Measurements from ENCODE around the gene GRXCR2.

Gene GRXCR2, protein sequence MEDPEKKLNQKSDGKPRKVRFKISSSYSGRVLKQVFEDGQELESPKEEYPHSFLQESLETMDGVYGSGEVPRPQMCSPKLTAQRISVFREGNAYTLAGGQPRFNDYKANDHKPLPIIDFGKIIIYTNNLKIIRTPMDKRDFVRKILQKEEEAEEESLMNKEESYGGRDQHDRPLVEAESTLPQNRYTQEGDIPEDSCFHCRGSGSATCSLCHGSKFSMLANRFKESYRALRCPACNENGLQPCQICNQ

DNA sequence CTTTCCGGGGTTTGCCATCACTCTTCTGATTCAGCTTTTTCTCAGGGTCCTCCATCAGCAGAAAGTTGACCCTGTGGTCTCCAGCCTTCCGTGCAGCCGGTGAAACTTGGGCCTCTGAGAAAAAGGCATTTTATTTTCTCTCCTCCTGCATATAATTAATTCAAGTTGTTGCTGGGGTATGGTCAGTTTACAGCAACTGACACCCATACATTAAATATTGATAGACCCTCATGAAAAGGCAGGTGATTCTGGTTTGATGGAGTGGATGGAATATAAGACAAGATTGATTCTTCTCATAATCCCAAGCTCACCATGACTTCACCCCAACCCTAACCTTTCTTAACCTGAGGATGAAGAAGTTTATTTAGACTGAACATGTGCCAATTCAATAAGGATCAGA is at the start of gene GRXCR2:
Gene GRXCR2, minus strand, starts transcription at position 101 of the 400 bp plus-strand sequence. Its CDS starts 46 bp downstream, at position 55.
- no peak for DNase-seq (ENCODE audit: low read depth, low spot score)
- no peaks in the 10 kb centered on the region for H3K27me3 ChIP-seq (ENCODE audit: control insufficient read depth, insufficient read depth, low read length)
- no peaks in the 10 kb centered on the region for H3K9me3 ChIP-seq (ENCODE audit: control insufficient read depth, insufficient read depth, low read length)
- no peaks in the 10 kb centered on the region for H3K36me3 ChIP-seq (ENCODE audit: control insufficient read depth, insufficient read depth, low read length)
- H3K27ac ChIP-seq (ENCODE audit: low read length) = no peak within 1 kb of the TSS
- no peak within 1 kb of the TSS for H3K4me3 ChIP-seq (ENCODE audit: low read length)
- no peaks in the 10 kb centered on the region for H3K4me1 ChIP-seq (ENCODE audit: control insufficient read depth, insufficient read depth, low read length)
- WGBS (ENCODE audit: insufficient coverage, insufficient read length) = no CpG with 5 or more reads among the region's 3 CpGs

GRCh38 chr5:145922059-145922458 is 49.2 kb upstream of the GRXCR2 start:
- no peak overlapping the region for H3K4me3 ChIP-seq (ENCODE audit: low read length)
- DNase-seq (ENCODE audit: low read depth, low spot score) = no peak
- no CpG with 5 or more reads among the region's 2 CpGs for WGBS (ENCODE audit: insufficient coverage, insufficient read length)
- no peak overlapping the region for H3K27ac ChIP-seq (ENCODE audit: low read length)
- no peaks in the 10 kb centered on the region for H3K36me3 ChIP-seq (ENCODE audit: control insufficient read depth, insufficient read depth, low read length)
- H3K4me1 ChIP-seq (ENCODE audit: control insufficient read depth, insufficient read depth, low read length) = 0 out of 2 replicates have a peak, but pooled peaks cover 3% of the 10 kb centered on the region
- H3K27me3 ChIP-seq (ENCODE audit: control insufficient read depth, insufficient read depth, low read length) = no peaks in the 10 kb centered on the region
- H3K9me3 ChIP-seq (ENCODE audit: control insufficient read depth, insufficient read depth, low read length) = no peaks in the 10 kb centered on the region

DNA sequence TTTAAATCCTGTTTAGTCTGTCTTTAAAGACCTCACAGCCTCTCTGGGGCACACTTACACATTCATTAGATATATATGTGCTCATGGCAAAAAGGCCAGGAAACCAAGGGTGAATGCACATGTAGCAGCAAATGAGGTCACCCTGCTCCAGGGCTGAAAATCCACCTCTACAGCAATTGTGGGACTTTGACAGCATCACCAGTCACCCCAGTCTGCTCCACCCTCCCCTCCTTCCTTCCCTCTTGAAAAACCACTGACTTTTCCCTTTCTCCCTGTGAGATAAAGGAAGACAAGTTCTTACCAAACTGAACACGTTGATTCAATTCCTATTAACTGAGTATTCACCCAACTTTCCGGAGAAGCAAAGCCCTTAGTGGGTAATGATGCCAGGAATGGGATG is 48.4 kb upstream of the GRXCR2 start:
- no peak for DNase-seq (ENCODE audit: low read depth, low spot score)
- Histone ChIP-seq H3K36me3 (ENCODE audit: control insufficient read depth, insufficient read depth, low read length) (no peaks in the 10 kb centered on the region), H3K4me3 (ENCODE audit: low read length) (no peak overlapping the region), H3K27me3 (ENCODE audit: control insufficient read depth, insufficient read depth, low read length) (no peaks in the 10 kb centered on the region), H3K27ac (ENCODE audit: low read length) (no peak overlapping the region), H3K9me3 (ENCODE audit: control insufficient read depth, insufficient read depth, low read length) (no peaks in the 10 kb centered on the region), H3K4me1 (ENCODE audit: control insufficient read depth, insufficient read depth, low read length) (0 out of 2 replicates have a peak, but pooled peaks cover 3% of the 10 kb centered on the region)
- no CpG with 5 or more reads among the region's 2 CpGs for WGBS (ENCODE audit: insufficient coverage, insufficient read length)

DNA sequence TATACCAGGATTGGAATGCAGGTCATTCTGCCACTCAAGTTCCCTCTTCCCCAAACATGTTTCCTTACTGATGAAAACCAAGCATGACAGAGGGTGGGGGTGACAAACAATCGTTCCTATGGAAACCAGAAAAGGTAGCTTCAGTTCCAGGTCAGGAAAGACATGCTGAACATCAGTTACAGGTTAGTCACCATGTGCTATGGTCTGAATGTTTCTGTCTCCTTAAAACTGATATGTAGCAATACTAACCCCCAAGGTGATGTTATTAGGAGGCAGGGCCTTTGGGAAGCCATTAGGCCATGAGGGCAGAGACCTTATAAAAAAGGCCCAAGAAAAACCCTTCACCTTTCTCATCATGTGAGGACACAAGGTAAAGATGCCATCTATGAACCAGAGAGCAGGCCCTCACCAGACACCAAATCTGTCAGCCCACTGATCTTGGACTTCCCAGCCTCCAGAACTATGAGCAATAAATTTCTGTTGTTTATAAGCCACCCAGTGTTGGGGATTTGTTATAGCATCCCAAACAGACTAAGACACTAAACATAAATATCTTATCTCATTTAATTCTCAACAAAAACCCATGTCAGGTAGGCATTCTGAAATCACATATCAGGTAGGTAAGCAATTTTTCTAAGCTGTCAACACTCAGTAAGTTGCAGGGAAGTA is 47.9 kb upstream of the GRXCR2 start:
- Histone ChIP-seq H3K27me3 (ENCODE audit: control insufficient read depth, insufficient read depth, low read length) (no peaks in the 10 kb centered on the region), H3K27ac (ENCODE audit: low read length) (no peak overlapping the region), H3K36me3 (ENCODE audit: control insufficient read depth, insufficient read depth, low read length) (no peaks in the 10 kb centered on the region), H3K4me1 (ENCODE audit: control insufficient read depth, insufficient read depth, low read length) (0 out of 2 replicates have a peak, but pooled peaks cover 3% of the 10 kb centered on the region), H3K4me3 (ENCODE audit: low read length) (no peak overlapping the region), H3K9me3 (ENCODE audit: control insufficient read depth, insufficient read depth, low read length) (no peaks in the 10 kb centered on the region)
- no CpG with 5 or more reads among the region's 1 CpG for WGBS (ENCODE audit: insufficient coverage, insufficient read length)
- no peak for DNase-seq (ENCODE audit: low read depth, low spot score)

GRCh38 chr5:145919413-145919812 is 46.6 kb upstream of the GRXCR2 start:
- no peak overlapping the region for H3K4me3 ChIP-seq (ENCODE audit: low read length)
- H3K36me3 ChIP-seq (ENCODE audit: control insufficient read depth, insufficient read depth, low read length) = no peaks in the 10 kb centered on the region
- no peak overlapping the region for H3K27ac ChIP-seq (ENCODE audit: low read length)
- no peaks in the 10 kb centered on the region for H3K27me3 ChIP-seq (ENCODE audit: control insufficient read depth, insufficient read depth, low read length)
- H3K4me1 ChIP-seq (ENCODE audit: control insufficient read depth, insufficient read depth, low read length) = 0 out of 2 replicates have a peak, but pooled peaks cover 3% of the 10 kb centered on the region
- no peaks in the 10 kb centered on the region for H3K9me3 ChIP-seq (ENCODE audit: control insufficient read depth, insufficient read depth, low read length)
- WGBS (ENCODE audit: insufficient coverage, insufficient read length) = 100% methylated on average over 1 of the region's 6 CpGs
- DNase-seq (ENCODE audit: low read depth, low spot score) = no peak

DNA sequence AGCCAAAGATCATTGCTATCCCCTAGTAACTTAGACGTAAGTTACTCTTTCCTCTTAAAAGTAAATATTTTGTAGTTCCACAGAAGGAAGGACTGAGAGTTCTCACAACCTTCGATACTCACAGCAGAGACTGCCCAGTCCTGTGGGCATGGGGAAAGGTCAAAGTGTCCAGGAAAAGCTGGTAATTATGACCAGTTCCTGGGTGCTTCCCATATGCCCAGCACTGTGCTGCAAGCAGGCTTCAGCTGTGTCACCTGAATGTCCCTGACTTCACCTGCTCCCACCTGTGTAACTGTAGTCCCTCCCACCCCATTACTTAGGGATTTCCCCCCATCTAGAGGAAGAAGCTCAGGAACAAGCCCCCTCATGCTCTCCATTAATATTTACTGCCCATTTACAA is 45.6 kb upstream of the GRXCR2 start:
- Histone ChIP-seq H3K4me1 (ENCODE audit: control insufficient read depth, insufficient read depth, low read length) (0 out of 2 replicates have a peak, but pooled peaks cover 3% of the 10 kb centered on the region), H3K9me3 (ENCODE audit: control insufficient read depth, insufficient read depth, low read length) (no peaks in the 10 kb centered on the region), H3K27ac (ENCODE audit: low read length) (no peak overlapping the region), H3K4me3 (ENCODE audit: low read length) (no peak overlapping the region), H3K36me3 (ENCODE audit: control insufficient read depth, insufficient read depth, low read length) (no peaks in the 10 kb centered on the region), H3K27me3 (ENCODE audit: control insufficient read depth, insufficient read depth, low read length) (no peaks in the 10 kb centered on the region)
- no CpG with 5 or more reads among the region's 2 CpGs for WGBS (ENCODE audit: insufficient coverage, insufficient read length)
- no peak for DNase-seq (ENCODE audit: low read depth, low spot score)

DNA sequence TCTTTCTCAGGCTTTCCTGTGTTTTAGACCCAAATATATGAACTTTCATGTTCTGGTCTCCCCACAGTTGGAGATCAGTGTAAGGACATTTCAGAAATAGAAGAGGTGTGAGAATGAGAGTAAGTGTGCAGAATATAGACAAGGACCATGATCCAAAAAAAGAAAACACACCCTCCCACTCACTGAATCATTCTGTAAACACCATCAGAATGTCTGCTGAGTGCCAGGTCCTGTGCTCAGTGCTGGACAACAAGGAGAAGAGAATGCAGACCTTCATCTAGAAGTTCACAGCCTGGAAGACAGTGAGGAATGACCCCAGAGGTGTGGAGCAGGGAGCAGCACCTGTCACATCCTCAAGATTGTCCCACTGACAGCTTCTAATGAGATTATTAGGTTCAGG is 44.5 kb upstream of the GRXCR2 start:
- Histone ChIP-seq H3K27ac (ENCODE audit: low read length) (no peak overlapping the region), H3K9me3 (ENCODE audit: control insufficient read depth, insufficient read depth, low read length) (no peaks in the 10 kb centered on the region), H3K36me3 (ENCODE audit: control insufficient read depth, insufficient read depth, low read length) (no peaks in the 10 kb centered on the region), H3K4me1 (ENCODE audit: control insufficient read depth, insufficient read depth, low read length) (0 out of 2 replicates have a peak, but pooled peaks cover 3% of the 10 kb centered on the region), H3K27me3 (ENCODE audit: control insufficient read depth, insufficient read depth, low read length) (no peaks in the 10 kb centered on the region), H3K4me3 (ENCODE audit: low read length) (no peak overlapping the region)
- no peak for DNase-seq (ENCODE audit: low read depth, low spot score)

DNA sequence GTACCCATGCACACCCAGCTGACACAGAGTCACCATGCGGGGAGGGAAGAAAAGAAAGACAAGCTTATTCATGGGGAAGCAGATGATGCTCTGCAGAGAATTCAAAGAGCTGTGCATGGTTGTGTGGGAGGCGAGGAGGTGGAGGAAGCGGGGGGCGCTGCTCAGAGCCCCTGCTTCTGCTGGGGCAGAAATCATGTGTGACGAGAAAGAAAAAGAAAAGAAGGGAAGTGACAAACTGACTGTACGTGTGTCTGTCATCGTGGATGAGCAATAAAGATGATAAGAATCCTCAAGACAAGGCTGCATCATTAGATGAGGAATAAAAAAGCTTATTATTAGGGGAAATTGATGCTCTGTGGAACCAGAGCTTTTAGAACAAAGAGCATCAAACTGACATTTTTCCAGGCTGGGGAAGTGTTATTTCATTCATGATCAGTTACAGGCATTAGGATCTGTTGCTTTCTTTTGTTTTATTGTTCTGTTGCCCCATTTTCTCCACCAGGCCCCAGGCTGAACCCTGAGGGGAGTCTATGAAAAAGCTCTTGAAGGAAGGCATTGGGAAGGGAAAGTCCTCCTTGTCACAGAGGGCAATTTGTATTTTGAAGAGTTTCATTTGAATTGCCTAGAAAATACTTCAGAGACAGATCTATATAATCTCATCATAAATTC is 43.3 kb upstream of the GRXCR2 start:
- Histone ChIP-seq H3K27ac (ENCODE audit: low read length) (no peak overlapping the region), H3K36me3 (ENCODE audit: control insufficient read depth, insufficient read depth, low read length) (no peaks in the 10 kb centered on the region), H3K4me3 (ENCODE audit: low read length) (no peak overlapping the region), H3K9me3 (ENCODE audit: control insufficient read depth, insufficient read depth, low read length) (no peaks in the 10 kb centered on the region), H3K4me1 (ENCODE audit: control insufficient read depth, insufficient read depth, low read length) (0 out of 2 replicates have a peak, but pooled peaks cover 3% of the 10 kb centered on the region), H3K27me3 (ENCODE audit: control insufficient read depth, insufficient read depth, low read length) (no peaks in the 10 kb centered on the region)
- no CpG with 5 or more reads among the region's 7 CpGs for WGBS (ENCODE audit: insufficient coverage, insufficient read length)
- DNase-seq (ENCODE audit: low read depth, low spot score) = no peak

GRCh38 chr5:145913701-145914100 is 40.9 kb upstream of the GRXCR2 start:
- H3K27ac ChIP-seq (ENCODE audit: low read length) = no peak overlapping the region
- H3K27me3 ChIP-seq (ENCODE audit: control insufficient read depth, insufficient read depth, low read length) = no peaks in the 10 kb centered on the region
- H3K4me3 ChIP-seq (ENCODE audit: low read length) = no peak overlapping the region
- H3K9me3 ChIP-seq (ENCODE audit: control insufficient read depth, insufficient read depth, low read length) = no peaks in the 10 kb centered on the region
- no peak for DNase-seq (ENCODE audit: low read depth, low spot score)
- H3K4me1 ChIP-seq (ENCODE audit: control insufficient read depth, insufficient read depth, low read length) = no peaks in the 10 kb centered on the region
- WGBS (ENCODE audit: insufficient coverage, insufficient read length) = no CpG with 5 or more reads among the region's 7 CpGs
- no peaks in the 10 kb centered on the region for H3K36me3 ChIP-seq (ENCODE audit: control insufficient read depth, insufficient read depth, low read length)

- H3K9me3 ChIP-seq (ENCODE audit: control insufficient read depth, insufficient read depth, low read length) = no peaks in the 10 kb centered on the region
- no peaks in the 10 kb centered on the region for H3K4me1 ChIP-seq (ENCODE audit: control insufficient read depth, insufficient read depth, low read length)
- no peak overlapping the region for H3K27ac ChIP-seq (ENCODE audit: low read length)
- no peaks in the 10 kb centered on the region for H3K27me3 ChIP-seq (ENCODE audit: control insufficient read depth, insufficient read depth, low read length)
- no peak overlapping the region for H3K4me3 ChIP-seq (ENCODE audit: low read length)
- DNase-seq (ENCODE audit: low read depth, low spot score) = no peak
- no peaks in the 10 kb centered on the region for H3K36me3 ChIP-seq (ENCODE audit: control insufficient read depth, insufficient read depth, low read length)
- no CpG with 5 or more reads among the region's 5 CpGs for WGBS (ENCODE audit: insufficient coverage, insufficient read length)
Measured at GRCh38 chr5:145912594-145912993, 39.8 kb upstream of the GRXCR2 start.

Measured in iPS DF 6.9 (cell line).